Fibroblast of lung (primary cell): ENCODE results near the gene SURF4.
"Not testable (repeated sequence)": the region's sequence is repeated elsewhere in the genome, so short reads cannot be mapped to it uniquely, and the experiment has no call there.

Source experiments
- CTCF ChIP-seq, 2 donors: IDR thresholded peaks in 1 of 2; conservative IDR thresholded peaks in 1 of 2; 1 replicate in 1 of 2; 2 replicates in 1 of 2; pipeline ENCODE4 v1.5.1; 2011 to 2012; ENCODE audit warnings: low read length in 2 of 2, control low read depth in 1 of 2, inconsistent platforms in 1 of 2, low read depth in 1 of 2, mild to moderate bottlenecking in 1 of 2
- EZH2 ChIP-seq: IDR thresholded peaks from 2 replicates; pipeline ENCODE4 v1.5.1; 2012; ENCODE audit warnings: low read length, control low read depth, mild to moderate bottlenecking; ENCODE audit errors: missing control alignments

GRCh38 chr9:133317551-133317950 lies 58.3 kb downstream of the SURF4 start:
- TF ChIP-seq CTCF (conservative IDR thresholded peaks at IDR 0.05 in 1 of 2, IDR thresholded peaks at IDR 0.05 in 1 of 2; ENCODE audit: low read depth in 1 of 2, low read length in 2 of 2); EZH2: not testable (repeated sequence)
